GM19023 (cell line): ENCODE results near the gene TIGD3.
A peak's percentile ranks its signal among the peaks of the same experiment; 100 is the strongest.

Source experiments
- ATAC-seq: cut with Tn5 transposase; IDR thresholded peaks from one replicate; pipeline ENCODE4 v1.9.1; 2021; ENCODE audit warnings: mild to moderate bottlenecking, moderate library complexity; ENCODE audit not compliant: unreplicated experiment

Gene TIGD3

GRCh38 chr11:65366340-65366773, 11.8 kb downstream of the TIGD3 start:
- ATAC-seq, result no peak

- ATAC-seq, result no peak
These were observed 16.1 kb downstream of the TIGD3 start for GRCh38 chr11:65370659-65371049.

GRCh38 chr11:65373839-65374580, 19.5 kb downstream of the TIGD3 start:
- ATAC-seq, result no peak

GRCh38 chr11:65375012-65375411, 20.5 kb downstream of the TIGD3 start:
- ATAC-seq, result no peak

- ATAC-seq, result no peak
These were observed 21.7 kb downstream of the TIGD3 start for GRCh38 chr11:65376138-65376713.

- ATAC-seq, result no peak
These were observed 22.5 kb downstream of the TIGD3 start for GRCh38 chr11:65377036-65377435.

- ATAC-seq, result no peak
These were observed 23.2 kb downstream of the TIGD3 start for GRCh38 chr11:65377777-65378176.

- ATAC-seq, result no peak
These were observed 23.8 kb downstream of the TIGD3 start for GRCh38 chr11:65378208-65378927.

GRCh38 chr11:65378928-65379638, 24.5 kb downstream of the TIGD3 start:
- ATAC-seq, result no peak

GRCh38 chr11:65379698-65380459, 25.3 kb downstream of the TIGD3 start:
- no peak for ATAC-seq

GRCh38 chr11:65380460-65381119, 26.0 kb downstream of the TIGD3 start:
- no peak for ATAC-seq

GRCh38 chr11:65381716-65382032, 27.1 kb downstream of the TIGD3 start:
- ATAC-seq, result peak; percentile 3

GRCh38 chr11:65382033-65382803, 27.7 kb downstream of the TIGD3 start, which contains the start of gene SLC25A45:
Gene SLC25A45, minus strand, starts transcription at chr11:65382646. Its CDS starts 695 bp downstream, at chr11:65381951.
- ATAC-seq, result peak; percentile 70

GRCh38 chr11:65382804-65383368, 28.3 kb downstream of the TIGD3 start:
- no peak for ATAC-seq

- no peak for ATAC-seq
These were observed 29.2 kb downstream of the TIGD3 start for GRCh38 chr11:65383778-65384177.

- no peak for ATAC-seq
These were observed 29.8 kb downstream of the TIGD3 start for GRCh38 chr11:65384301-65384889.

GRCh38 chr11:65386307-65387140, 32.0 kb downstream of the TIGD3 start, which contains the start of gene FRMD8:
Gene FRMD8, plus strand, starts transcription at chr11:65386637. Its CDS starts 400 bp downstream, at chr11:65387037.
- peak; percentile 47 for ATAC-seq

GRCh38 chr11:65388731-65389130, 34.2 kb downstream of the TIGD3 start:
- no peak for ATAC-seq
